MM.1S (cell line): ENCODE measurements around the gene FEZ2.

Experiments used
- DNase-seq: peaks from one replicate; pipeline ENCODE4 v3.0.0-alpha.2; 2015
- H2AFZ ChIP-seq: fragments of 300-600 bp; sonication (generic); 2 replicates; pipeline ENCODE4 v1.6.0; 2016; ENCODE audit warnings: antibody characterized with exemption, low read length
- H3F3A ChIP-seq: fragments of 300-600 bp; sonication (generic); 2 replicates; pipeline ENCODE4 v1.6.1; 2016; ENCODE audit warnings: mild to moderate bottlenecking, antibody characterized with exemption, low read length, moderate library complexity, mixed read lengths; ENCODE audit not compliant: insufficient read depth
- H3K27ac ChIP-seq: fragments of 300-600 bp; sonication (generic); 2 replicates; pipeline ENCODE4 v1.5.1; 2016; ENCODE audit warnings: mild to moderate bottlenecking, low read length
- H3K27me3 ChIP-seq: fragments of 300-600 bp; sonication (generic); replicated peaks from 2 replicates; pipeline ENCODE4 v1.6.0; 2016; ENCODE audit warnings: low read length; ENCODE audit not compliant: insufficient read depth
- H3K36me3 ChIP-seq: fragments of 300-600 bp; sonication (generic); replicated peaks from 2 replicates; pipeline ENCODE4 v1.6.1; 2016; ENCODE audit warnings: mild to moderate bottlenecking, low read length, mixed read lengths; ENCODE audit not compliant: insufficient read depth
- H3K4me1 ChIP-seq: fragments of 300-600 bp; sonication (generic); 2 replicates; pipeline ENCODE4 v1.6.1; 2016; ENCODE audit warnings: low read length, mixed read lengths
- H3K4me2 ChIP-seq: fragments of 300-600 bp; sonication (generic); 2 replicates; pipeline ENCODE4 v1.6.0; 2016; ENCODE audit warnings: low read depth, low read length
- H3K4me3 ChIP-seq: fragments of 300-600 bp; sonication (generic); 2 replicates; pipeline ENCODE4 v1.5.1; 2016; ENCODE audit warnings: low read length, mixed read lengths
- H3K79me2 ChIP-seq: fragments of 300-600 bp; sonication (generic); 2 replicates; pipeline ENCODE4 v1.6.1; 2016; ENCODE audit warnings: mixed run types, low read length, mixed read lengths
- H3K9ac ChIP-seq: fragments of 300-600 bp; sonication (generic); 2 replicates; pipeline ENCODE4 v1.6.1; 2016; ENCODE audit warnings: low read length, mixed read lengths
- H3K9me2 ChIP-seq: fragments of 300-600 bp; sonication (generic); replicated peaks from 2 replicates; pipeline ENCODE4 v1.6.1; 2016; ENCODE audit warnings: mild to moderate bottlenecking, low read length, mixed read lengths; ENCODE audit not compliant: insufficient read depth
- H3K9me3 ChIP-seq: fragments of 300-600 bp; sonication (generic); replicated peaks from 2 replicates; pipeline ENCODE4 v1.6.1; 2016; ENCODE audit warnings: mild to moderate bottlenecking, low read length, mixed read lengths; ENCODE audit not compliant: insufficient read depth
- H4K20me1 ChIP-seq: fragments of 300-600 bp; sonication (generic); 2 replicates; pipeline ENCODE4 v1.6.1; 2016; ENCODE audit warnings: mild to moderate bottlenecking, low read length, moderate library complexity, mixed read lengths; ENCODE audit not compliant: insufficient read depth
- CTCF ChIP-seq: fragments of 300-600 bp; sonication (generic); IDR thresholded peaks from 2 replicates; pipeline ENCODE4 v1.5.1; 2016; ENCODE audit warnings: antibody characterized with exemption, low read length, mixed read lengths
- EZH2 ChIP-seq: fragments of 300-600 bp; sonication (generic); optimal IDR thresholded peaks from 2 replicates; pipeline ENCODE3; 2017; ENCODE audit warnings: low read depth, mild to moderate bottlenecking, antibody characterized with exemption, low read length, mixed read lengths
- EZH2phosphoT487 ChIP-seq: fragments of 300-600 bp; sonication (generic); IDR thresholded peaks from 2 replicates; pipeline ENCODE4 v1.6.1; 2018; ENCODE audit warnings: antibody characterized with exemption, low read length

Gene FEZ2

GRCh38 chr2:36534275-36534799 is 63.6 kb downstream of the FEZ2 start:
- no peaks in the 10 kb centered on the region for H3K27me3 ChIP-seq
- no peak overlapping the region for H3K4me2 ChIP-seq
- no peak overlapping the region for H2AFZ ChIP-seq
- H4K20me1 ChIP-seq: no peaks in the 10 kb centered on the region
- TF ChIP-seq CTCF: no peak
- TF ChIP-seq EZH2phosphoT487: no peak
- TF ChIP-seq EZH2: no peak
- H3K9me3 ChIP-seq: no peaks in the 10 kb centered on the region
- no peaks in the 10 kb centered on the region for H3F3A ChIP-seq
- no peak overlapping the region for H3K27ac ChIP-seq
- H3K4me3 ChIP-seq: no peak overlapping the region
- H3K9ac ChIP-seq: no peak overlapping the region
- no peaks in the 10 kb centered on the region for H3K9me2 ChIP-seq
- H3K79me2 ChIP-seq: no peaks in the 10 kb centered on the region
- H3K4me1 ChIP-seq: 0 out of 2 replicates have a peak, but pooled peaks cover 5% of the 10 kb centered on the region
- DNase-seq: no peak
- no peaks in the 10 kb centered on the region for H3K36me3 ChIP-seq

- DNase-seq: no peak
- H2AFZ ChIP-seq: no peak overlapping the region
- TF ChIP-seq EZH2 (no peak), EZH2phosphoT487 (no peak), CTCF (no peak)
- no peaks in the 10 kb centered on the region for H4K20me1 ChIP-seq
- H3K4me1 ChIP-seq: peaks cover 21% of the 10 kb centered on the region
- H3K4me2 ChIP-seq: no peak overlapping the region
- no peaks in the 10 kb centered on the region for H3K9me3 ChIP-seq
- H3K9ac ChIP-seq: no peak overlapping the region
- no peak overlapping the region for H3K27ac ChIP-seq
- peaks cover 6% of the 10 kb centered on the region; the same call in 1 of the 2 replicates for H3F3A ChIP-seq
- H3K4me3 ChIP-seq: no peak overlapping the region
- no peaks in the 10 kb centered on the region for H3K36me3 ChIP-seq
- H3K27me3 ChIP-seq: no peaks in the 10 kb centered on the region
- H3K9me2 ChIP-seq: no peaks in the 10 kb centered on the region
- H3K79me2 ChIP-seq: no peaks in the 10 kb centered on the region
Measured at GRCh38 chr2:36530983-36531354, 67.0 kb downstream of the FEZ2 start.

- no peak overlapping the region for H2AFZ ChIP-seq
- no peak overlapping the region for H3K4me3 ChIP-seq
- DNase-seq: no peak
- H3K9me2 ChIP-seq: no peaks in the 10 kb centered on the region
- no peak overlapping the region for H3K4me2 ChIP-seq
- H3K9ac ChIP-seq: no peak overlapping the region
- H3K79me2 ChIP-seq: no peaks in the 10 kb centered on the region
- peaks cover 21% of the 10 kb centered on the region for H3K4me1 ChIP-seq
- no peaks in the 10 kb centered on the region for H3K36me3 ChIP-seq
- TF ChIP-seq EZH2 (no peak), CTCF (no peak)
- no peaks in the 10 kb centered on the region for H3K27me3 ChIP-seq
- no peaks in the 10 kb centered on the region for H3K9me3 ChIP-seq
- no peaks in the 10 kb centered on the region for H4K20me1 ChIP-seq
- peaks cover 6% of the 10 kb centered on the region; the same call in 1 of the 2 replicates for H3F3A ChIP-seq
- H3K27ac ChIP-seq: no peak overlapping the region
Measured at GRCh38 chr2:36530178-36530982, 67.6 kb downstream of the FEZ2 start.
